D721Med (cell line): ENCODE data around the gene CST9.

Experiments used
- DNase-seq: peaks from one replicate; pipeline ENCODE4 v3.0.0; 2011; ENCODE audit warnings: low spot score; ENCODE audit not compliant: insufficient read length
- FAIRE-seq: peaks from 2 replicates; lab custom pipeline; 2011; peaks lifted over from hg19 to GRCh38; lab: Jason Lieb, UNC
- TF ChIP-seq, protein P1 (sequence below): IDR thresholded peaks from 2 replicates; pipeline ENCODE4 v1.5.1; 2012; ENCODE audit warnings: mild to moderate bottlenecking, control low read depth; ENCODE audit not compliant: insufficient read depth; ENCODE audit errors: missing control alignments

Gene CST9

DNA sequence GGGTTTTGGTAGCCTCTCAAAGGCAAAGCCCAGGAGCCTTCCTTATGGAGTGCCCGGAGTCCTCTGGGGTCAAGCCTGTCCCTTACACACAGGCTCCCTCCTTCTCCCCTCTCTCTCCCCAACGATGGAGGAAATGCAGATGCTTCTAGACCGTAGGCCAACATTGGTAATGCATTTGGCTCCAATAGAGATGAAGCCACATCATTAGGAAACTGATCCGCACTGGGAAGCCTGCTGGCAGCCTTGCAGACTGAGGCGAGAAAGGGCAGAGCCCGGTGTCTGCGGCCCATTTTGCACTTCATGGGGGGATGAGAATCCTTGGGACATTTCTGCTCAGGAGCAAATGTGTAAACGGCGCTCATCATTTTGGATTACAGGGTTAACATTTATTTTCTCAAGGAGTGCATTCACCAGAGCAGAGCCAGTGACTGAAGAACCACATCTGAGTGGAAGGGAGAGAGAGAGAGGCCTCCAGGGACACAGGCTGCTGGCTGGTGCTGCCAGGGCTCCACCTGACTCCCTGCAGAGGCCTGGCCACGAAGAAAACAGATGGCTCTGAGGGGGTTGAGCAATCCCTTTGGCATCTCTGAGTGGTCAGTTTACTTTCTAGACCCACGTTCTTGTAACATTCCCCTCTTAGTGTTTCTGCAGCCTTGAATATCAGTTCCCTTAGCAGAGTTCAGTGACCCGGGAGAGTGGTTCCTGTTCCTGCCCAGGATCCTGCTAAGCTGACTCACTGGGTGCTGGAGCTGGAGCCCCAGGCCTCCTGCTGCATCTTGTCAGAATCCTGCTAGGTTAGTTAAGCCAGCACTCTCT, 36.4 kb upstream of the CST9 start:
- no peak for DNase-seq
- no peak for FAIRE-seq
- TF ChIP-seq, protein P1, sequence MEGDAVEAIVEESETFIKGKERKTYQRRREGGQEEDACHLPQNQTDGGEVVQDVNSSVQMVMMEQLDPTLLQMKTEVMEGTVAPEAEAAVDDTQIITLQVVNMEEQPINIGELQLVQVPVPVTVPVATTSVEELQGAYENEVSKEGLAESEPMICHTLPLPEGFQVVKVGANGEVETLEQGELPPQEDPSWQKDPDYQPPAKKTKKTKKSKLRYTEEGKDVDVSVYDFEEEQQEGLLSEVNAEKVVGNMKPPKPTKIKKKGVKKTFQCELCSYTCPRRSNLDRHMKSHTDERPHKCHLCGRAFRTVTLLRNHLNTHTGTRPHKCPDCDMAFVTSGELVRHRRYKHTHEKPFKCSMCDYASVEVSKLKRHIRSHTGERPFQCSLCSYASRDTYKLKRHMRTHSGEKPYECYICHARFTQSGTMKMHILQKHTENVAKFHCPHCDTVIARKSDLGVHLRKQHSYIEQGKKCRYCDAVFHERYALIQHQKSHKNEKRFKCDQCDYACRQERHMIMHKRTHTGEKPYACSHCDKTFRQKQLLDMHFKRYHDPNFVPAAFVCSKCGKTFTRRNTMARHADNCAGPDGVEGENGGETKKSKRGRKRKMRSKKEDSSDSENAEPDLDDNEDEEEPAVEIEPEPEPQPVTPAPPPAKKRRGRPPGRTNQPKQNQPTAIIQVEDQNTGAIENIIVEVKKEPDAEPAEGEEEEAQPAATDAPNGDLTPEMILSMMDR, result no peak

DNA sequence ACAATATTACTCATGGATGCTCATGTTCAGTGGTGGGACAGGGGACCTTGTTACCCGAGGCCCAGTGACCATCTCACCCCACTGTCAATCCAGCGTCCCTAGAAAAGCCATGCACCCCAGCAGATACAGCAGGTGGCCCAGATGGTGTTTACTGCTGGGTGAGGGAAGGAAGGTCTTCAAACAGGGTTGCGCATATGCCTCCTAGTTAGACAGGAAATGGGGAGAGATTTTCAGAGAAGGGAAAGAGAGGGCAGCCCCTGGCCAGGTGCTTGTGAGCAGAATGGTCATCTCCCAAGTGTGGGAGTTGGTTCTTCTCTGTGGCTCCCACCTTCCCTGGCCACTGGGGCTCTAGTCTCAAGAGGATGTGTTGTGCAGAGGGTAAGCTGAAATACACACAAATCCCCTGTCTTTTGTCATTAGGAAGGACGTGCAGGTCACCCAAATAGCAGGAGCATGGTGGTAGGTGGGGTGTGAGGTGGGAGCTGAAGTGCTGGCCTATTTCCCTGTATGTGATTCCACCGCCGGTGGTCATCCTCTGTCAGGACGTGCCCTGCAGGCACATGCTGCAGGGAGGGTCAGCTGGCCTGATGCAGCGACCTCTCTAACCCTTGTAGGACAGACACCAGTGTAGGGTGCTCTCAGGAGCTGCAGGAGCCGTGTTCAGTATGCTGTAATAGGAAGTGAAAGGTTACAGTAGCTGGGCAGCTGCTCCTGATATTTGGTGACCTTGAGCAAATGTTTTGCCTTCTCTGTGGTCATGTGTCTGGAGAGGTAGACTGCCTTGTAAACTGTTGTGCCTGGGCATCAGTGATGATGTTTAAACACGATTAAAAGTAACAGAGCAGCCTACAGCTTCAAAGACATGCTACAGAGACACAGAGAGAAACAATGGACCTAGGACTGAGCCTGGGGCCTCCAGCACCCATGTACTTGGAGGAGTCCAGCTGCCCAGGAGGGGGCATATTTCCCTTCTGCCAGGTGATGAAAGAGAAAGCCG, 35.3 kb upstream of the CST9 start:
- TF ChIP-seq, protein P1, result no peak
- DNase-seq (no peak), FAIRE-seq (no peak)

DNA sequence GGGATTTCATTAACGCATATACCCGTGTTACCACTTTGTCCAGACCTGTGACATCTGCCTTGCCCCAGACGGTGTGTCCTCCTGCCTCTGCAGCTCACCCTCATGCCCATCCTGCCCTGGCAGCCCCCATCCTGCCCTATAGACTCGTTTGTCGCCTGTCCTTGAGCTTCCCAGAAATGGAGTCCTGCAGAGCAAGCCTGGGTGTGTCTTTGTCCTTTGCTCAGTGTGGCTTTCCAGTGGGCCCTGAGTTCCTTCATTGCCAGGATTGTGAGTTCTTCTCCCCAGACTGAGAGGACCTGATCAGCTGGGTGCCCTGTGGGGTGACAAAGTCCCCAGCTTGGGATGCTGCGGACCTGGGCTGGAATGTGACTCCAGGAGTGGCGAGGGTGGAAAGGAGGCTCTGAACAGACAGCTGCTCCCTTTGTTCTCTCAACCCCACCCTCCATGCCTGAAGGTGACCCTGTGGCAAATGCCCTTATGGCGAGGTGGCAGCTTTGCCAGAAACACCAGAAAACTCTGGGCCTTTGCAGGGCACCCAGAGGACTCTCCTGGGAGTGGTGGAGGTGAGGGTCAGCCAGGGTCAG, 34.4 kb upstream of the CST9 start:
- TF ChIP-seq, protein P1, result no peak
- DNase-seq, result no peak
- FAIRE-seq, result no peak

DNA sequence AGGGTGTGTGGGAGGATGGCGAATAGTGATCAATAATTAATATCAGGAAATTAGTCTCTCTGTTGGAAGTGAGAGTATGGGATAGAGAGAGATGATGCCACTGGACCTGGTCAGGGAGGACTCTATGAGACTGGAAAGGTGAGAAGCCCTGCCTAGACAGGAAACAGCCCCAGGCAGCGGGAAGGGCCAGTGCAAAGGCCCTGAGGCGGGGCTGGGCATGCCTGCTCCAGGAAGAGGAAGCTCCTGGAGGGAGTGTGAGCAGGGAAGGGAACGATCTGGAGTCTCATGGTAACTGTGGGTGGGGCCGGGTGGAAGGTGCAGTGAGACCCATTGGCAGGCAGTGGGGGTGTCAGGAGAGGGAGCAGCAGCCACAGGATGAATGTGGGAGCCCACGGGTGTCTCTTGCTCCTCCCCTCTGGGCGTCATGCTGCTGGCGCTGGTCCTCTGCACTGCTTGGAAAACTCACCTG, 33.8 kb upstream of the CST9 start:
- FAIRE-seq (no peak), DNase-seq (no peak)
- TF ChIP-seq, protein P1, result no peak

DNA sequence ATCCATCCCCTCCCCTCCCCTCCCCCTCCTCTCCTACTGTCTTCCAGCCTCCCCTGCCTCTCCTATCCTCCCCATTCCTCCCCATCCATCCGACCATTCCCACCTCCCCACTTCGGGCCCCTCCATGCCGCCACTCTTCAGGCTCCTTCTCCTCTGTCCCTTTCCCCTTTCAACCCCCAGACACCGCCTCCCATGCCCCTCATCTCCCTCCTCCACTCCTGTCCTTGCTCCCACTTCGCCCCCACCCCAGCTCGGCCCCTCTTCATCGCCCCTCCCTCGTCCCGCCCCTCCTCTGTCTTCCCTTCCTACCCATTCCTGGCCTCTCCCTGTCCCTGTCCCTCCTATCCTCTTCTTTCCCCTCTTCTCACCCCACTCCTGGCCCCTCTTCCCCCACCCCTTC, 32.6 kb upstream of the CST9 start:
- FAIRE-seq (no peak), DNase-seq (no peak)
- TF ChIP-seq, protein P1, result no peak

DNA sequence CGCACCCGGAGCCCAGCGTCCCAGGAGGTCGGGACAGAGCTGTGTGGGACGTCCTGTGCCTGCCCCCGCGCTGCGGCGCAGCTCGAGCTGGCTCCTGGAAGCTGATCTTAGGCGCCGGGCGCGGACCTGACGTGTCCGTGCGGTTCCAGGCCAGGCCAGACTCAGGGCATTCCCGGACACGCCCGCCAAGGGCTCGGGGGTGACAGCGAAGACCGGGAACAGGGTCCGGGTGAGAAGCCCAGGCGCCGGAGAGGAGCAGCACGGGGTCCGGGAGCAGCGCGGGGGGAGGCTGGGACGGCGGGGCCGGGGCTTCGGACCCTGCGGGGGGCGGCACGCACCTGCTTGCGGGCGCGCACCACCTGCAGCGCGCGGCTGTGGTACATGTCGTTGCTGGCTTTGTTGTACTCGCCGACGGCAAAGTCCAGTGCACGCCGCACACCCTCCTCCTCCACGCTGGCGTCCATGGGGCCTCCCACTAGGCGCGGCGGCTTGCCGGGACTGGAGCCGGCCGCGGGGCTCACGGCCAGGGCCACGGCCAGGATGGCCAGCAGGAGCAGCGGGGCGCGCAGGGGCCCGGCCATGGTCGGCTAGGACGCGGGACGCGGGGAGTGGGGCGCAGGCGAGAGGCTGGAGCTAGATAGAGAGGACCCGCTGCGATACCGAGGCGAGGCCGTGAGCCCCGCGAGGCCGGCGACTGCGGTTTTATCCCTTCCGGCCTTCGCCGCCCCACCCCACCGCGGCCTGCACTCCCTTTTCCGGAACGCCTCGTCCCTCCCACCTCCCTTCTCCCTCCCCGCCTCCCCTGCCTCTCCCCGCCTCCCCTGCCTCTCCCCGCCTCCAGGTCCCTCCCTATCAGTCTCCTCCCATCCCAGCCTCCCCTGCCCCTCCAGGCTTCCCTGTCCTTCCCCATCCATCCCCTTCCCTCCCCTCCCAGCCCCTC, 31.8 kb upstream of the CST9 start, which contains the start of gene CST3:
CST3 (minus strand) TSS at position 674 of the 940 bp plus-strand sequence; CDS start at position 581, 93 bp downstream.
- FAIRE-seq (no peak), DNase-seq (peak; percentile 75)
- TF ChIP-seq, protein P1, result no peak
